SU-DHL-6 (cell line): Measurements from ENCODE around the gene RBMS3.

Experiments used
- H2AFZ ChIP-seq: fragments of 200-600 bp; sonication (generic); 2 replicates; pipeline ENCODE4 v1.6.1; 2014; ENCODE audit warnings: low read depth, mild to moderate bottlenecking, moderate library complexity, mixed read lengths, antibody characterized with exemption, low read length; ENCODE audit not compliant: severe bottlenecking
- H3F3A ChIP-seq: fragments of 200-600 bp; shearing (Covaris generic); 2 replicates; pipeline ENCODE4 v1.6.0; 2016; ENCODE audit warnings: antibody characterized with exemption, mild to moderate bottlenecking; ENCODE audit not compliant: insufficient read depth
- H3K27ac ChIP-seq: fragments of 200-600 bp; sonication (generic); 2 replicates; pipeline ENCODE4 v1.5.1; 2016; ENCODE audit warnings: low read depth, mild to moderate bottlenecking, low read length, moderate library complexity, mixed read lengths
- H3K27me3 ChIP-seq: fragments of 200-600 bp; sonication (generic), shearing (Covaris generic); 2 replicates; pipeline ENCODE4 v1.6.0; 2014; ENCODE audit warnings: mild to moderate bottlenecking, low read length
- H3K36me3 ChIP-seq: fragments of 200-600 bp; sonication (generic); 2 replicates; pipeline ENCODE4 v1.6.1; 2014; ENCODE audit warnings: mild to moderate bottlenecking, low read length, mixed read lengths
- H3K4me2 ChIP-seq: fragments of 300-600, 200-600 bp; shearing (Covaris generic), sonication (generic); 2 replicates; pipeline ENCODE4 v1.6.0; 2014; ENCODE audit warnings: low read length, low read depth, mild to moderate bottlenecking; ENCODE audit not compliant: poor library complexity, severe bottlenecking
- H3K4me3 ChIP-seq: fragments of 200-600 bp; sonication (generic); 2 replicates; pipeline ENCODE4 v1.5.1; 2014; ENCODE audit warnings: antibody characterized with exemption, low read length, mild to moderate bottlenecking, mixed read lengths; ENCODE audit not compliant: insufficient read depth, poor library complexity, severe bottlenecking
- H3K79me2 ChIP-seq: fragments of 200-600 bp; sonication (generic); 2 replicates; pipeline ENCODE4 v1.6.1; 2014; ENCODE audit warnings: mild to moderate bottlenecking, low read length, moderate library complexity; ENCODE audit not compliant: insufficient read depth
- H3K9ac ChIP-seq: fragments of 200-600 bp; sonication (generic); 2 replicates; pipeline ENCODE4 v1.7.0; 2014; ENCODE audit warnings: mild to moderate bottlenecking, low read length
- H3K9me2 ChIP-seq: fragments of 200-600 bp; sonication (generic); replicated peaks from 2 replicates; pipeline ENCODE4 v1.6.1; 2014; ENCODE audit warnings: low read length; ENCODE audit not compliant: insufficient read depth
- H3K9me3 ChIP-seq: fragments of 200-600 bp; sonication (generic); 2 replicates; pipeline ENCODE4 v1.6.1; 2014; ENCODE audit warnings: low read length, mixed read lengths; ENCODE audit not compliant: insufficient read depth
- H4K20me1 ChIP-seq: fragments of 200-600 bp; sonication (generic); 2 replicates; pipeline ENCODE4 v1.6.1; 2014; ENCODE audit warnings: low read depth, mild to moderate bottlenecking, antibody characterized with exemption, low read length, moderate library complexity, mixed read lengths
- EZH2phosphoT487 ChIP-seq: fragments of 200-600 bp; sonication (generic), shearing (Covaris generic); conservative IDR thresholded peaks from 2 replicates; pipeline ENCODE4 v1.6.1; 2018; ENCODE audit warnings: mild to moderate bottlenecking, antibody characterized with exemption, low read length, moderate library complexity, mixed read lengths
- TF ChIP-seq, protein P1 (sequence below): fragments of 200-600 bp; sonication (generic); IDR thresholded peaks from one replicate; pipeline ENCODE4 v1.5.1; 2017; ENCODE audit warnings: antibody characterized with exemption, mild to moderate bottlenecking, low read length, moderate library complexity; ENCODE audit not compliant: insufficient read depth, poor library complexity, severe bottlenecking

The RBMS3 gene

DNA sequence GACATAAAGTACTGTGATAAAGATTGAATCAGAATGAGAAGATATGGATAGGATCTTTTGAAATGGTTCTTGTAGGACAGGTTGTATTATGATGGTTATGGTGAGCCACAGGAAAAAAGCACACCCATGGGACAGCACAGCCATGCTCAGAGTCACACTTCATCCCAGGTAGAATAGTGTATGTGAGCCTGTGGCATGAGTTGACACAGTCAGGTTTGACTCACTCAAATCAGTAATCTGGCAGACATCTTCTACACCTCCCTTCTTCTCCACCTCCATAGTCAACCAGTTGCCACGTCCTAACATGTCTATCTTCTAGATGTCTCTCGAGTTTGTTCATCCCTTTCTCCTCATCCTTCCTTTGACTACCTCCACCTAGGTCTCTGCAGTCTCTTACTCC is 176.0 kb downstream of the RBMS3 start:
- H3K9me3 ChIP-seq, result no peaks in the 10 kb centered on the region
- no peak overlapping the region for H2AFZ ChIP-seq
- H3K79me2 ChIP-seq, result no peaks in the 10 kb centered on the region
- no peaks in the 10 kb centered on the region for H3K9me2 ChIP-seq
- no peaks in the 10 kb centered on the region for H3F3A ChIP-seq
- H3K36me3 ChIP-seq, result no peaks in the 10 kb centered on the region
- no peak overlapping the region for H3K27ac ChIP-seq
- no peaks in the 10 kb centered on the region for H4K20me1 ChIP-seq
- H3K9ac ChIP-seq, result no peak overlapping the region
- no peak overlapping the region for H3K4me3 ChIP-seq
- no peaks in the 10 kb centered on the region for H3K27me3 ChIP-seq
- no peak for TF ChIP-seq EZH2phosphoT487
- TF ChIP-seq, protein P1, sequence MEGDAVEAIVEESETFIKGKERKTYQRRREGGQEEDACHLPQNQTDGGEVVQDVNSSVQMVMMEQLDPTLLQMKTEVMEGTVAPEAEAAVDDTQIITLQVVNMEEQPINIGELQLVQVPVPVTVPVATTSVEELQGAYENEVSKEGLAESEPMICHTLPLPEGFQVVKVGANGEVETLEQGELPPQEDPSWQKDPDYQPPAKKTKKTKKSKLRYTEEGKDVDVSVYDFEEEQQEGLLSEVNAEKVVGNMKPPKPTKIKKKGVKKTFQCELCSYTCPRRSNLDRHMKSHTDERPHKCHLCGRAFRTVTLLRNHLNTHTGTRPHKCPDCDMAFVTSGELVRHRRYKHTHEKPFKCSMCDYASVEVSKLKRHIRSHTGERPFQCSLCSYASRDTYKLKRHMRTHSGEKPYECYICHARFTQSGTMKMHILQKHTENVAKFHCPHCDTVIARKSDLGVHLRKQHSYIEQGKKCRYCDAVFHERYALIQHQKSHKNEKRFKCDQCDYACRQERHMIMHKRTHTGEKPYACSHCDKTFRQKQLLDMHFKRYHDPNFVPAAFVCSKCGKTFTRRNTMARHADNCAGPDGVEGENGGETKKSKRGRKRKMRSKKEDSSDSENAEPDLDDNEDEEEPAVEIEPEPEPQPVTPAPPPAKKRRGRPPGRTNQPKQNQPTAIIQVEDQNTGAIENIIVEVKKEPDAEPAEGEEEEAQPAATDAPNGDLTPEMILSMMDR, result no peak
- no peak overlapping the region for H3K4me2 ChIP-seq

DNA sequence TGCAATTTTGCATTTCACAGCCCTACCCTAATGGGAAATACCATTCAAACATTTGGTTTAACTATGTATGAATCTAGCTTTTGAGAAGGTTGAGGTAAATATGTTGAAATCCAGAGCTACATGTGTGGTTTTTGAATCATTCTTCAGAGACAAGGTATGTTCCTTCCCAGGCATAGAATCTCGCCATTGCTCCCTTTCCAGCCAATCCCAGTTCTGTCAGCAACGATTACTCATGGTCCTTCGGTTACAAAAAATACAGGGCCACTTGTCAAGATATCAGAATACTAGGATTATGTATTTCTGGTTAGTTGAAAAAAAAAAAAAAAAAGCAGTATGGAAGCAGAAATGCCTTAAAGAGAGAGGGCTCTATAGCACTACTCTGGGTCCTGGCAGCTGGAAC is 182.4 kb downstream of the RBMS3 start:
- H3K9ac ChIP-seq, result no peak overlapping the region
- no peaks in the 10 kb centered on the region for H3K9me2 ChIP-seq
- H3F3A ChIP-seq, result no peaks in the 10 kb centered on the region
- no peaks in the 10 kb centered on the region for H3K27me3 ChIP-seq
- no peaks in the 10 kb centered on the region for H3K36me3 ChIP-seq
- no peaks in the 10 kb centered on the region for H3K9me3 ChIP-seq
- no peaks in the 10 kb centered on the region for H4K20me1 ChIP-seq
- no peak overlapping the region for H3K4me2 ChIP-seq
- H3K27ac ChIP-seq, result no peak overlapping the region
- TF ChIP-seq, protein P1, result no peak
- TF ChIP-seq EZH2phosphoT487, result no peak
- no peaks in the 10 kb centered on the region for H3K79me2 ChIP-seq
- H2AFZ ChIP-seq, result no peak overlapping the region
- H3K4me3 ChIP-seq, result no peak overlapping the region

DNA sequence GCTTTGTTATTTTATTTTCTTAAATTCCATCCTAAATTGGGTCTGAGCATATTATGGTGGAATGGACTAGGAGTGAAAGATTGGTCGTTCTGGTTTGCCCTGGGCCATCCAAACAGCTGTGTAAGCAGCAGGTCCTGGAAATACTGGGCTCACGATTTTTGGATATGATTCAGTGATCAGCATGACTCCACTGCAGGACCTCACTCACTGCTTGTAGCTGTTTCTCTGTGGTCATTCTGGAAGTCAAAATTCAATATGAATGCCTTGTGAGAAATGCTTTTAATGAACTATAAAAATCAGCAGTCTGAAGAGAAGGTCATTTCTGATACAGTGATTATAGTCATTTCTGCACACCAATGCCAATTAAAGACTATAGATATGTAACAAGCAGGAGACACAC is 185.0 kb downstream of the RBMS3 start:
- H3K9me3 ChIP-seq, result no peaks in the 10 kb centered on the region
- no peaks in the 10 kb centered on the region for H3F3A ChIP-seq
- H3K4me3 ChIP-seq, result no peak overlapping the region
- H3K9ac ChIP-seq, result no peak overlapping the region
- H3K79me2 ChIP-seq, result no peaks in the 10 kb centered on the region
- H4K20me1 ChIP-seq, result no peaks in the 10 kb centered on the region
- no peak overlapping the region for H3K4me2 ChIP-seq
- no peaks in the 10 kb centered on the region for H3K27me3 ChIP-seq
- H3K27ac ChIP-seq, result no peak overlapping the region
- TF ChIP-seq, protein P1, result no peak
- H2AFZ ChIP-seq, result no peak overlapping the region
- no peaks in the 10 kb centered on the region for H3K9me2 ChIP-seq
- H3K36me3 ChIP-seq, result no peaks in the 10 kb centered on the region

DNA sequence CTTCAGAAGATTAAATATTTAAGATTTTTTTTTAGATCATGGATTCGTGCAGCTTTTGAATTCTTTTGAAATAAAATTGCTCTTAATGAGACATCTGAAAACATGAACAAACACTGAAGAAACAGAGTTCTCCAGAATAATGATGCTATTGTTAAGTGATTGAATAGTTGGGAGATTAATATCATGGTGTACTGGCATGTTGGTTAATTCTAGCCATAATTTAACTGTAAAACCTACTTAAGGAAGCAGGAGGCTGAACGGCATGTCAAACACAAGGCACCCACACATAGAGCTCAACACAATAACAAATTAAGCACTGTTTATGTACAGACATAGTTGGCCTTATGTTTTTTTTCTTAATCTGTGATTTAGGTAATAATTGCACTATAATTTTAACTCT is 185.6 kb downstream of the RBMS3 start:
- H3K9me2 ChIP-seq, result no peaks in the 10 kb centered on the region
- TF ChIP-seq EZH2phosphoT487, result no peak
- TF ChIP-seq, protein P1, result no peak
- H2AFZ ChIP-seq, result no peak overlapping the region
- H3F3A ChIP-seq, result no peaks in the 10 kb centered on the region
- no peaks in the 10 kb centered on the region for H3K79me2 ChIP-seq
- H3K36me3 ChIP-seq, result no peaks in the 10 kb centered on the region
- H3K9ac ChIP-seq, result no peak overlapping the region
- H3K9me3 ChIP-seq, result no peaks in the 10 kb centered on the region
- H3K4me2 ChIP-seq, result no peak overlapping the region
- no peaks in the 10 kb centered on the region for H4K20me1 ChIP-seq
- no peaks in the 10 kb centered on the region for H3K27me3 ChIP-seq
- H3K4me3 ChIP-seq, result no peak overlapping the region
- H3K27ac ChIP-seq, result no peak overlapping the region
